Activated CD8-positive, alpha-beta T cell treated with anti-CD3 and anti-CD28 coated beads, Interleukin-2, amount 10 ng/mL, durations not matched to agents 7 days and 5 days (primary cell): ENCODE data around the gene TRRAP. TPM values are rescaled to one million over a fixed set of nuclear protein-coding genes. Genes with fewer than 3 reads are reported as not detected.

Experiments used
- ATAC-seq: fragments of 150-1000 bp; cut with Tn5 transposase; one replicate; pipeline ENCODE4 v1.10.0; 2021; ENCODE audit warnings: moderate library complexity
- CTCF ChIA-PET: fragments of 350-600 bp; sonication (Branson Sonifier 250); formaldehyde crosslinking; loops from one replicate; lab custom pipeline; 2021; ENCODE audit warnings: antibody characterized with exemption; lab: Charles Lee
- POLR2A ChIA-PET: fragments of 350-600 bp; sonication (Branson Sonifier 250); formaldehyde crosslinking; loops from one replicate; lab custom pipeline; 2021; ENCODE audit warnings: antibody characterized with exemption; lab: Charles Lee
- DNase-seq: peaks from one replicate; pipeline ENCODE4 v3.0.0-alpha.2; 2020
- H3K27ac Mint-ChIP-seq: one replicate; pipeline ENCODE4 v1.8.0; 2021; ENCODE audit warnings: mild to moderate bottlenecking, mixed read lengths
- H3K27me3 Mint-ChIP-seq: one replicate; pipeline ENCODE4 v1.8.0; 2021; ENCODE audit warnings: low read depth, mixed read lengths
- H3K36me3 Mint-ChIP-seq: one replicate; pipeline ENCODE4 v1.8.0; 2021; ENCODE audit warnings: low read depth, mixed read lengths
- H3K4me1 Mint-ChIP-seq: one replicate; pipeline ENCODE4 v1.8.0; 2021; ENCODE audit warnings: low read depth, mixed read lengths
- H3K4me3 Mint-ChIP-seq: one replicate; pipeline ENCODE4 v1.8.0; 2021; ENCODE audit warnings: mild to moderate bottlenecking, mixed read lengths
- H3K9me3 Mint-ChIP-seq: one replicate; pipeline ENCODE4 v1.8.0; 2022; ENCODE audit warnings: mixed read lengths; ENCODE audit not compliant: insufficient read depth
- total RNA-seq, 2 experiments: library from RNA; stranded (reverse); gene quantifications; one replicate each; pipeline ENCODE4 v1.2.3, GENCODE V29; 2021

Gene TRRAP
- total RNA-seq, 2 experiments from 2014 or later, result 61.0 to 64.5 TPM

DNA sequence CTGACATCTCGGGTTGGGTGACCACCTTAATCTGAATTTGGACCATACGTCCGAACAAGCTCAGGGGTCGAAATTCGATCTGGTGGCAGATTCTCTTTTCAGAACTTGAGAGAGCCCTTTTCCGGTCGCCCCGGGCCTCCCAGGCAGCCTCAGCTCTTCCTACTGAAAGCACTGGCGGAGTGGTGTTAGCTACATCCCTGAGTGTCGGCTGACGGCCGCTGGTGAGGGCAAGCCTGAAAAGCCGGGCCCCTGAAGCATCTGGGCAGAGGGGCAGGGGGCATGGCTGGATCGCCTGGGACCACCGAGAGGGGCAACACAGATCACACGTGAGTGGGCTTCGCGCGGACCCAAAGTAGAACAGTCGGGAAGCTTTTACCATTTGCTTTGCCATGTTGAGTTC lies 149.5 kb downstream of the TRRAP start:
- Mint-ChIP-seq H3K36me3 (peaks cover 33% of the 10 kb centered on the region), H3K9me3 (no peaks in the 10 kb centered on the region), H3K27ac (no peak overlapping the region), H3K4me1 (no peaks in the 10 kb centered on the region), H3K27me3 (no peaks in the 10 kb centered on the region), H3K4me3 (no peak overlapping the region)
- DNase-seq (no peak), ATAC-seq (no peak)
- ChIA-PET CTCF (interaction anchor here (0.6 to 1.6 kb wide), 3 partner anchors 84 to 418 kb away, joined by 3 to 4 read pairs (median 3); no protein-coding TSS in a partner anchor), POLR2A (interaction anchor here (0.8 kb wide), 1 partner anchor 10 kb away, joined by 3 read pairs; no protein-coding TSS in a partner anchor)

DNA sequence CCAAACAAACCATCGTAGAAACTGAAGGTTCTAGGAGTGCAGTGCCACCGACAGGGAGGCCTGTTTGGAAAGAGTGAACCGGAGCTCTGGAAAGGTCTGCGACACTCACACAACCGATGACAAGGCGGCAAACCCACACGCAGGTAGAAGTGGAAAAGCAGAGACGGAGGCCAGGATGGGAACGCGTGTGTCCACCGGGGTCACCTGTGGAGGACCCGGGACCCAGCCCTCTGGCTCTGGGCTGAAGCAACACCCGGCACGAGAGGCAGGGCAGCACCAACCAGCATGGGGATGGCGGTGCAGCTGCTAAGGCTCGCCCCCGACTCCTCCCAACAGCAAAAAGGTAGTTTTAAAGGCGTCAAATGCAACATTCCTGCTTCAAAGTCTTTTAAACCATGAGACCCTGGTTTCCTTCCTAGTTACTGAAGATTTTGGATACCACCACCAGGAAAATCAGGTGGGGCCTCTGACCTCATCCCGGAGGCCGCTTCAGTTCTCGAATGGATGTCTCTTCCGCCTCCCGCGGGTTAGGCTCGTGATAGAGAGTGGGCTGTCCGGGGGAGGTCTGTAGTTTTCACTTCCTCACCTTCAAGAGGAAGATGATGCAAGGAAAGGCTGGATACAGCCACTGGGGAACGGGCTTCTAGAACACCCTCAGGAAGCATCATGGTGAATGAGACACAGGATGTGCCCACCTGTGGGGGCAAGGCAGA lies 150.1 kb downstream of the TRRAP start:
- Mint-ChIP-seq H3K27me3 (no peaks in the 10 kb centered on the region), H3K36me3 (peaks cover 32% of the 10 kb centered on the region), H3K4me1 (no peaks in the 10 kb centered on the region), H3K4me3 (no peak overlapping the region), H3K9me3 (no peaks in the 10 kb centered on the region), H3K27ac (peak overlapping the region; percentile 35)
- DNase-seq (no peak), ATAC-seq (no peak)
- ChIA-PET CTCF (interaction anchor here (1.5 to 1.6 kb wide), 2 partner anchors 84 to 285 kb away, joined by 3 to 4 read pairs; no protein-coding TSS in a partner anchor), POLR2A (interaction anchor here (0.8 kb wide), 1 partner anchor 9 kb away, joined by 3 read pairs; no protein-coding TSS in a partner anchor)

DNA sequence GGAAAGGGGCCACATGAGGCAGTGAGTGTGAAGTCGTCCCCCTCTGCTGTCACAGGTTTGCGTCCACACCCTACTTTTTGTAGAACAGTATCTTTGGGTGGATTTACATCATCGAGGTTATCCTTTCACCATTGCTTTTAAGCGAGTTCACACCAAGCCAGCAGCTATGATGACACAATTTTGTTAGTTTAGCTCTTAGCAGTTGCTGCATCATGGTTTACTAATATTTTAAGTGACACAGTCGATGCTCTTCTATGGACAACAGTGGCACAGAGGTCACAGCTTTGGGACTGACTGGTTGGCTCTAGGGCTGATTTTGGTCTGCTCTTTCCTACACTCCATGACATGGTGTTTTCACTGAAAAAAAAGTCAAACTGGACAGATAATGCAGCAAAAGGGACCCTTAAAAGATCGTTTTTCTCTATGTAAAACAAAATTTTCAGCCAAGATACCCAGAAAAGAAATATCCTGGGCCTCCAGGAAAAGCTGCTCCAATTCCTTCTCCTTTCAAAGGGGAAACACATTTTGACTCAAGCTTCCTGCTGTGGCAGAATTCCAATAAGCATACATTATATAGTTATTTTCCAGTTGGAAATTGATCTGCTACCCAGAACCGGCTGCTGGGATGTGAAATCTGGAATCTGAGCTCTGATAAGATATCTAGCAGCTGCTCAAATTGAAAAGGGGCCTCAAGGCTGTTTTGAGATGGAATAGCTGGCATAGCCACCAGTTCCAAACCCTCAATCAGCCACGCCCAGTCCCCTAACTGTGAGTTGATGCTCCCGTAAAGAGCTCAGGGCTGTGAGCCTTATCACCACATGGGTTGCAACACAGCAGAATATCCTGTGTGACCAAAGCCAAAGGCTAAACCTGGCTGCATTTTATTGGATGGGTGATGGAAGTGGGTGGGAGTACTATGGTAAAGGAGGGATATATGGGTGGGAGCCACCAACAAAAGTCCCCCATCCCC lies 151.4 kb downstream of the TRRAP start:
- no peaks in the 10 kb centered on the region for H3K27me3 Mint-ChIP-seq
- H3K27ac Mint-ChIP-seq, result peak overlapping the region; percentile 20
- H3K4me1 Mint-ChIP-seq, result no peaks in the 10 kb centered on the region

DNA sequence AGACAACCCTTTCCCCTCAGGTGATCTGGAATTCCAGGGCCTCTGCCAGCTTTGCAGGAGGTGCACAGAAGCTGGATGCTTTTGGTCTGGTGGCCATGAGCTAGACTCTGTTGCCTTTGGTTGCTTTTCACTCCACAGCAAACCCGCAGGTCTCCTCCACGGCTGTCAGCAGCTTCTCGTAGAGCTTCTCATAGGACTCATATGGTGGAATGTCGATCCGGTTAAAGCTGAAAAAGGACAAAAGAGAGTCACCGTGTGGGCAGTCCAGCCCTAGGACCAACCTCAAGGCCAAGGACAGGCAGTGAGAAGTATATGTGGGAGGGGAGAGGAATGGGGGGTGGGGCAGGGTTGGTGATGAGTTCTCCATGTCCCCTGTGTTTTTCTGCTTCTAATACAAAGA lies 152.1 kb downstream of the TRRAP start:
- no peak for ATAC-seq
- no peaks in the 10 kb centered on the region for H3K4me1 Mint-ChIP-seq
- POLR2A ChIA-PET, result no interaction called here
- CTCF ChIA-PET, result no interaction called here
- H3K27me3 Mint-ChIP-seq, result no peaks in the 10 kb centered on the region
- H3K9me3 Mint-ChIP-seq, result no peaks in the 10 kb centered on the region
- peaks cover 40% of the 10 kb centered on the region for H3K36me3 Mint-ChIP-seq
- no peak overlapping the region for H3K4me3 Mint-ChIP-seq
- no peak for DNase-seq
- H3K27ac Mint-ChIP-seq, result no peak overlapping the region

More for the DNA sequence above, 151.4 kb downstream of the TRRAP start:
- Mint-ChIP-seq H3K36me3 (peaks cover 35% of the 10 kb centered on the region), H3K9me3 (no peaks in the 10 kb centered on the region), H3K4me3 (no peak overlapping the region)
- no peak for ATAC-seq
- no peak for DNase-seq
- CTCF ChIA-PET, result no interaction called here
- POLR2A ChIA-PET, result no interaction called here

DNA sequence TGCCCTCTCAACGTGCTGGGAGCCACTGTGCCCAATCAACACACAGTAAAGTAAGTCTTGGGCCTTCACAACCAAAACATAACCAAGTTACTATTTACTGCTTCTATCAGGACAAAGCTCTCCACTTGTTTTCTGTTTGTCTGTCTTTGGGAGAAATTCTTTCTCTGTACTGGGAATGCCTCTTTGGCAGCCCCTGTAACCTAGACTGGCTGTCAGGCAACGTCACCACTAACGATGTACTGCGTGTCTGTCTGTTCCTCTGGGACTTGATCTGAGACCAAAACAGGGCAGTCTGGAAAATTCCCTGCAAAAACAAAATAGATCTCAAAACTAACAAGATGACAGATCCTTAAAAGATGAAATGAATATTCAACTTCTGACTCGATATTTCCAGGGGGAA lies 152.6 kb downstream of the TRRAP start:
- H3K36me3 Mint-ChIP-seq, result peaks cover 44% of the 10 kb centered on the region
- ChIA-PET CTCF (no interaction called here), POLR2A (no interaction called here)
- H3K4me3 Mint-ChIP-seq, result no peak overlapping the region
- no peaks in the 10 kb centered on the region for H3K27me3 Mint-ChIP-seq
- no peak overlapping the region for H3K27ac Mint-ChIP-seq
- no peaks in the 10 kb centered on the region for H3K4me1 Mint-ChIP-seq
- ATAC-seq (no peak), DNase-seq (no peak)
- no peaks in the 10 kb centered on the region for H3K9me3 Mint-ChIP-seq

DNA sequence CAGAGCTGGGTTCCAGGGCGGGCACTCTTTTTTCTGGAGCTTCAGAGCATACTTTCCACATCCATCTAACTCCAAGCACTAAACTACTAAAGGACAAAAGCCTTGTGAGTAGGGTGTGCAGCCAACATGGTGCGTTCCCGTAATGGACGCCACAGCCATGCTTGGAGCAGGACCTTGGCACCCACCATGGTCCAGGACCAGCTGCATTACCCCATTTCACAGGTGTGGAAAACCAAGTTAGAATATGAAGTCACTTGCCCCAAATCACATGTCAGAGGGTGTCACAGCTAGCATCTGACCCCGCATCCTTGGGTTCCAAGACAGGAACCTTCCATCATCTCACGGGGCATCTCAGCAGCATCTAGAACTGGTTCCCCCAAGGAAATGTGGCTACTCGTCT lies 153.2 kb downstream of the TRRAP start:
- ATAC-seq, result no peak
- Mint-ChIP-seq H3K27ac (no peak overlapping the region), H3K36me3 (peaks cover 49% of the 10 kb centered on the region), H3K27me3 (no peaks in the 10 kb centered on the region), H3K4me1 (no peaks in the 10 kb centered on the region), H3K4me3 (no peak overlapping the region), H3K9me3 (no peaks in the 10 kb centered on the region)
- CTCF ChIA-PET, result no interaction called here
- no peak for DNase-seq
- POLR2A ChIA-PET, result no interaction called here

DNA sequence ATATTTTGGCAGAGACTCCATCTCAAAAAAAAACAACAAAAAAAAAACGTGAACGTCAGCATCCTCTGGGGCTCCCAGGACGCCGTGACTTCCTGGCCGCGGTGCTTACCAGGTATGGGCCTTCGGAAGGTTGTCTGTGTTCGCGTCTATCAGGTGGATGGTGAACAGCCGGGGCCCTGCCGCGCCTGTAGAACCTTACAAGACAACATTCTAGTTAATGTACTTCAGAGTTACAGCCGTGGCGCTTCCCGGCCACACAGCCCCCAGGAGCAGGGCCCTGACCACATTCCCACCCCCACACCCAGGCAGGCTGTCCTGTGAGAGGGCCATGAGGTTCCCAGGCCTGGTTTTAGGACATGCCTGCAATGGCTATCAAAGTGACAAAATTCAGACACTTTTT lies 154.6 kb downstream of the TRRAP start:
- DNase-seq, result no peak
- ChIA-PET POLR2A (no interaction called here), CTCF (no interaction called here)
- Mint-ChIP-seq H3K27me3 (no peaks in the 10 kb centered on the region), H3K4me1 (no peaks in the 10 kb centered on the region), H3K27ac (no peak overlapping the region), H3K9me3 (no peaks in the 10 kb centered on the region), H3K36me3 (peaks cover 55% of the 10 kb centered on the region), H3K4me3 (no peak overlapping the region)
- no peak for ATAC-seq

DNA sequence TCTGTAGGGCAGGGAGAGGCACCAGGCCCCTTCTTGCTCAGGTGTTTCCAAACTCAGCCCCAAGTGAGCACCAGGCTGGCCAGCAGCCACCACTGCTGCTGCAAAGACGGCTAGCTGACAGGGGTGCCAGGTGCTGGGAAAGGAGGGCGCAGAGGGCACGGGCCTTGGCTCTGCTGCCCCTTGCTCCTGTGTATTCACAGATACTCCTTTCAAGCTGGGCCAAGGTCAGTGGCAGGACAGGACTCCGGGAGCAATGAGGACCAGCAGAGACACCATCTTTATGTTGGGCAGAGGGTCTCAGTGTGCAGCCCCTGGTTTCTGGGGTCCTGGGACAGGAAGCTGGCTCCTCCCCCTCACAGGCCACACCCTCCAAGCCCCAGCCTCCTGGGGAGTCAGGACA lies 155.4 kb downstream of the TRRAP start:
- H3K4me1 Mint-ChIP-seq, result no peaks in the 10 kb centered on the region
- DNase-seq (no peak), ATAC-seq (no peak)
- no peaks in the 10 kb centered on the region for H3K9me3 Mint-ChIP-seq
- CTCF ChIA-PET, result no interaction called here
- H3K36me3 Mint-ChIP-seq, result peaks cover 56% of the 10 kb centered on the region
- H3K27ac Mint-ChIP-seq, result no peak overlapping the region
- no peaks in the 10 kb centered on the region for H3K27me3 Mint-ChIP-seq
- no peak overlapping the region for H3K4me3 Mint-ChIP-seq
- POLR2A ChIA-PET, result no interaction called here

DNA sequence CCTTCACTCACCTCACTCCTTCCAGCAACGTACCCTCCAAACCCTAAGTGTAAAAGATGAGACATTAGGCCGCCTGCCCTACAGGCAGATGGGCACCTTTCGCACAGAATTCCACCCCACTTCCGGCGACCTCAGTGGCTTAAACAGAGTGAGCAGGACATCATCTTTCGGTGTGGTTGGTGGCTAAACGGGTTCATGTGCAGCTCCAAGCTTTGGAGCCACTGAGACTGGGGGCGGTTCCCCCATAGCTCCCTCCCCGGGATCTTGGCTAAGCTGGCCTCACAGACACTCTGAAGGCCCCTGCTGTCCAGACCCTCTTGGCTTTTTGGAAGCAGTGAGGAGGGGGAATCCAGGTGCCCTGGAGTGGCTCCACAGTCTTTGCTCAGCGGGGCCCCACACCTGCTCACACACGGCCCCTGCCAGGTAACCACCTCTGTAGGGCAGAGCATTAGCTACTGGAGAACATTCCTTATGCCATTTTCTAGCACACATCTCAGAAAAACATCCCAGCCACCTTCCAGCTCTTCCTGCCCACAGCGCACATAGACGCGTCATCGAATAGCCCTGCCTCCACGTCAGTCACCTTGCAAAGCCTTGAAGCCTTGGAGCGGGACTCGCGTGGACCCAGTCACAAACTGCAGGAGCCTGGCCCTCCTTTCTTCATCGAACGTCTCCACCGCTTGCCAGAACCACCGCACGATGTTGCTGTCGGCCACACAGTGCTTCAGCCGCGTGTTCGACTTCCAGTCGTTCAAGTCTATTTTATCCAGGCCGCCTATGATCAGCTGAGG lies 156.8 kb downstream of the TRRAP start:
- ChIA-PET CTCF (no interaction called here), POLR2A (no interaction called here)
- Mint-ChIP-seq H3K4me1 (no peaks in the 10 kb centered on the region), H3K27me3 (no peaks in the 10 kb centered on the region), H3K9me3 (no peaks in the 10 kb centered on the region), H3K36me3 (peaks cover 55% of the 10 kb centered on the region), H3K27ac (no peak overlapping the region), H3K4me3 (no peak overlapping the region)
- no peak for DNase-seq
- ATAC-seq, result no peak

DNA sequence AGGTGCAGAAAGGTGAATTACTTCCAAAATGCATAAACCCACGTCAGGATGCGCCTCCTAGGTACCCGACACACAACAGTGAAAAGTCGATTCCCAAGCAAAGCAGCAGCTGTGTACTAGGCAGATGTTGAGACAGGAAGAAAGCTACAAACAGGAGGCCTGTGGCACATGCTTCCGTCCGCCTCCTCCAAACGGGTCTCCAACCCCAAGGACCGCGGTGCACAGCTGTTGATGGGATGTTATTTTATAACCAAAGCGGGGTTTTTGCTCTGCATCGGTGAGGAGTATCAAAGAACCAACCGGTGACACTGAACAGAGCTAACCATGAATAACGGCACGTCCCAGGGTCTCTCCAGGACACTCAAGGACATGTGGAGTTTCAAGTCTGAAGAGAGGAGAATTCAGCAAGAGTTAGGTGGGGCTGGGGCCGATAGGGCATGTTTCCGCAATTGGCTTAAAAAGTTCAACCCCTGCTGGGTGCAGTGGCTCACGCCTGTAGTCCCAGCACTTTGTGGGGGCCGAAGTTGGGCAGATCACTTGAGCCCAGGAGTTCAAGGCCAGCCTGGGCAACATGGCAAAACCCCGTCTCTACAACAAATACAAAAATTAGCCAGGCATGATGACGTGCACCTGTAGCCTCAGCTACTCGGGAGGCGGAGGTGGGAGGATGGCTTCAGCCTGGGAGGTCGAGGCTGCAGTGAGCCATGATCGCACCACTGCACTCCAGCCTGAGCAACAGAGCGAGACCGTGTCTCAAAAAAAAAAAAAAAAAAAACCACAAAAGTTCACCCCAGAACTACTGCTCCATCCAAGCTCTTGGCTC lies 157.6 kb downstream of the TRRAP start:
- no peak for DNase-seq
- POLR2A ChIA-PET, result no interaction called here
- Mint-ChIP-seq H3K27ac (no peak overlapping the region), H3K27me3 (no peaks in the 10 kb centered on the region), H3K36me3 (peaks cover 59% of the 10 kb centered on the region), H3K9me3 (no peaks in the 10 kb centered on the region), H3K4me1 (no peaks in the 10 kb centered on the region), H3K4me3 (no peak overlapping the region)
- ATAC-seq, result no peak
- CTCF ChIA-PET, result interaction anchor here (1.1 to 1.4 kb wide), 2 partner anchors 34 to 37 kb away, joined by 3 to 4 read pairs; no protein-coding TSS in a partner anchor
